Vagina (tissue), 2 donors: Measurements from ENCODE around the gene OTP.

Source experiments
- CTCF ChIP-seq, 3 experiments: fragments of 450-650 bp in 2 of 3; fragments of 200-600 bp in 1 of 3; sonication (generic) in 1 of 3; IDR thresholded peaks; one replicate each; pipeline ENCODE4 v1.5.1; 2017 to 2019; ENCODE audit warnings: antibody characterized with exemption in 3 of 3, mild to moderate bottlenecking in 2 of 3, moderate library complexity in 2 of 3
- POLR2A ChIP-seq, 2 donors: fragments of 450-650 bp; IDR thresholded peaks; one replicate each; pipeline ENCODE4 v1.6.1; 2017; ENCODE audit warnings: antibody characterized with exemption in 2 of 2, mild to moderate bottlenecking in 2 of 2, moderate library complexity in 2 of 2
- POLR2AphosphoS5 ChIP-seq, 2 donors: sonication (generic); formaldehyde crosslinking; IDR thresholded peaks; one replicate each; pipeline ENCODE4 v1.9.0; 2017; ENCODE audit warnings: antibody characterized with exemption in 2 of 2, mild to moderate bottlenecking in 2 of 2, low read depth in 1 of 2; ENCODE audit not compliant: insufficient read depth in 1 of 2

GRCh38 chr5:77642738-77643653 lies 4.5 kb upstream of the OTP start:
- TF ChIP-seq CTCF (IDR thresholded peaks at IDR 0.05): no peak
- no peak for TF ChIP-seq POLR2AphosphoS5 (IDR thresholded peaks at IDR 0.05; ENCODE audit: insufficient read depth in 1 of 2, low read depth in 1 of 2)
- TF ChIP-seq POLR2A (IDR thresholded peaks at IDR 0.05): no peak
